Measurements from ENCODE around the gene FAM168B. TPM values are rescaled to one million over a fixed set of nuclear protein-coding genes. Genes with fewer than 3 reads are reported as not detected.

Gene FAM168B
- total RNA-seq, 1 donor from 2014 or later = 154 TPM

DNA sequence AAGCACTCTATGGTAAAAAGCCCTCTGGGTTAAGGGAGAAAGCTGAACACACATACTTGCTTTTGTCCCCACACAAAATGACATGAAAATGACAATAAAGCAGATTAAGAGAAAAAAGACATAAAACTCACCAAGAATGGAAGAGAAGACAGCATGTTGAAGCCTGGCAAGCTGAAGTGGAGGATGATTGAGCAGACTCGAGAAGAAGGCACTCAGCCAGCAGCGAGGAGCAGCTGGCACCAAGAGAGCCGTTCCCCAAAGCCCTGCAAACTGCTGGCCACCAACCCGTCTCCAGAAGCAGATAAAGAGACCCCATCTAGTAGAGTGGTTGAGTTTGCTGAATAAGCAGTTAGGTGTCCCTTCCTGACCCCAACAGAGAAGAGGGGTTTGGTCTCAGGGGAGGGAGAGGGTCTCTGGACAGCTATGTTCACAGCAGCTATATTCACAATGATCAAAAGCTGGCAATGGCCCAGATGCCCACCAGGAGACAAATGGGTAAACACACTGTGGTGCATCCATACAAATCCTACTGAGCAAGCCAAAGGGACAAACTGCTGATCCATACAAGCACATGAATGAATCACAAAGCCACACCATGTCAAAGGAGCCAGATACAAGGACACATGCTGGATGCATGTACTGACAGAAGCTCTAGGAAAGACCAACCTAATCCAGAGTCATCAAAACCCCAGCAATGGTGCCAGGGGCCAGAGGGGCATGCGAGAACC lies 36.9 kb downstream of the FAM168B start:
- DNase-seq (ENCODE audit: low read depth, low spot score) = no peak
- H3K36me3 Mint-ChIP-seq (ENCODE audit: low read depth) = peaks cover 25% of the 10 kb centered on the region
- peaks cover 27% of the 10 kb centered on the region for H3K4me1 Mint-ChIP-seq
- H3K27me3 Mint-ChIP-seq (ENCODE audit: low read depth) = no peaks in the 10 kb centered on the region
- no peak overlapping the region for H3K27ac Mint-ChIP-seq (ENCODE audit: unreplicated experiment)
- TF ChIP-seq, protein P1, sequence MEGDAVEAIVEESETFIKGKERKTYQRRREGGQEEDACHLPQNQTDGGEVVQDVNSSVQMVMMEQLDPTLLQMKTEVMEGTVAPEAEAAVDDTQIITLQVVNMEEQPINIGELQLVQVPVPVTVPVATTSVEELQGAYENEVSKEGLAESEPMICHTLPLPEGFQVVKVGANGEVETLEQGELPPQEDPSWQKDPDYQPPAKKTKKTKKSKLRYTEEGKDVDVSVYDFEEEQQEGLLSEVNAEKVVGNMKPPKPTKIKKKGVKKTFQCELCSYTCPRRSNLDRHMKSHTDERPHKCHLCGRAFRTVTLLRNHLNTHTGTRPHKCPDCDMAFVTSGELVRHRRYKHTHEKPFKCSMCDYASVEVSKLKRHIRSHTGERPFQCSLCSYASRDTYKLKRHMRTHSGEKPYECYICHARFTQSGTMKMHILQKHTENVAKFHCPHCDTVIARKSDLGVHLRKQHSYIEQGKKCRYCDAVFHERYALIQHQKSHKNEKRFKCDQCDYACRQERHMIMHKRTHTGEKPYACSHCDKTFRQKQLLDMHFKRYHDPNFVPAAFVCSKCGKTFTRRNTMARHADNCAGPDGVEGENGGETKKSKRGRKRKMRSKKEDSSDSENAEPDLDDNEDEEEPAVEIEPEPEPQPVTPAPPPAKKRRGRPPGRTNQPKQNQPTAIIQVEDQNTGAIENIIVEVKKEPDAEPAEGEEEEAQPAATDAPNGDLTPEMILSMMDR (conservative IDR thresholded peaks at IDR 0.05) = no peak
- H3K4me3 Mint-ChIP-seq = no peak overlapping the region
- no peaks in the 10 kb centered on the region for H3K9me3 Mint-ChIP-seq

DNA sequence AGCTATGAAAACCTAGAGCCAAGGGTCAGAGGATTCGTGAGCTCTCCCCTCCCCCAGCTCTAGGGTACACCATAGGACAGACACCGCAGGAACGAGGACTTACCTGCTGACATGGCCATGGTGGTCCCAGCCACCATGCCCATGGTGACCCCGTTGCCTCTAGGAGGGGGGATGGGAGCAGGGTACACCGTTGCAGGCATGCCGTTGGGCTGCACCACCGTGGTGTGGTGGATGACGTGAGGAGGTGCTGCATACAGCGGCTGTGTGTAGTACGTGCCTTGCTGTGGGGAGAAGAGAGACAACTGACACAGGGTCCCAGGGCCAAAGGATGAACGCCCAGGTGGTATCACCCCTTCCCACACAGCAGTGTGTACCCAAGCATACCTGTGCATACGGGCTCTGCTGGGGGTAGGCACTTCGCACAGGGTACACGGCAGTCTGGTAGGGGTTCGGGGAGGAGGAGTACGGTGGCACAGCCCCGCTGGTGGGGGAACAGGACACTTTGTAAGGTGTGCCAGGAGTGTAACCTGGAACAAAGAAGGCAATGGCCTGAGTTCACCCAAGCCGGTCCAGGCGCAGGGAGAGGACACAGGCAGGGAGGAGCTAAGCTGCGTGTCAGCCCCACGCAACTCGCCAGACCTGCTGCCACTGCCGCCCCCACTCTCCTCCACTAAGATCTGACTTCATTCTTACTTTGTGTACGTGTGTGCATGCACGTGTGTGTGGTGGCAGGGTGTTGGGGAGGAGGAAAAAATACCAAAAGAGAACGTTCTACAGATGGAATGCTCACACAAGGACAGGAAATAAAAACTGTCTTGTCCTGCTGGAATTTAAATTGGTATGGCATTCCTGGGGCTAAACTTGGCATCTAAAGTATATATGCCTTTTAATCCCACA lies 37.8 kb downstream of the FAM168B start:
- Mint-ChIP-seq H3K27ac (ENCODE audit: unreplicated experiment) (no peak overlapping the region), H3K4me3 (no peak overlapping the region), H3K36me3 (ENCODE audit: low read depth) (peaks cover 25% of the 10 kb centered on the region), H3K9me3 (no peaks in the 10 kb centered on the region), H3K27me3 (ENCODE audit: low read depth) (no peaks in the 10 kb centered on the region), H3K4me1 (peaks cover 21% of the 10 kb centered on the region)
- no peak for DNase-seq (ENCODE audit: low read depth, low spot score)
- TF ChIP-seq, protein P1 (conservative IDR thresholded peaks at IDR 0.05) = no peak

DNA sequence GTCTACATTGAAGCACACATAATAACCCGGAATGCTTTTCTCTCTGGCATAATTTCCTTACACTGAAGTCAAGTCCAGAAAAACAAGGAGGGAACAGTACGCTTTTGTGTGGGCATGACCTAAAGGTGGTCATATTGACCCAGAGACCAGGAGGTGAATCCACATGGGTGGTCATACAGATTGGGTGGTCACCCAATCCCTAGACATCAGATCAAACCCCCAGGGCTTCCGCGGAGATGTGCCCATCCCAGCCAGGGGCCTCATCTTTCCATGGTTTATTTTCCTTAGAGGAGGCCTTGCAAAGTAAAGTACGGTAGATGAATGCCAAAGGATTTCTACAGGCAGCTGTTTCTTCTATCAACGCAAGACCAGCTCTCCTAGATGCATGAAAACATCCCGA lies 38.8 kb downstream of the FAM168B start:
- H3K4me3 Mint-ChIP-seq = no peak overlapping the region
- no peak overlapping the region for H3K27ac Mint-ChIP-seq (ENCODE audit: unreplicated experiment)
- TF ChIP-seq, protein P1 (conservative IDR thresholded peaks at IDR 0.05) = no peak
- peaks cover 20% of the 10 kb centered on the region for H3K4me1 Mint-ChIP-seq
- DNase-seq (ENCODE audit: low read depth, low spot score) = no peak
- peaks cover 25% of the 10 kb centered on the region for H3K36me3 Mint-ChIP-seq (ENCODE audit: low read depth)
- no peaks in the 10 kb centered on the region for H3K27me3 Mint-ChIP-seq (ENCODE audit: low read depth)
- H3K9me3 Mint-ChIP-seq = no peaks in the 10 kb centered on the region

DNA sequence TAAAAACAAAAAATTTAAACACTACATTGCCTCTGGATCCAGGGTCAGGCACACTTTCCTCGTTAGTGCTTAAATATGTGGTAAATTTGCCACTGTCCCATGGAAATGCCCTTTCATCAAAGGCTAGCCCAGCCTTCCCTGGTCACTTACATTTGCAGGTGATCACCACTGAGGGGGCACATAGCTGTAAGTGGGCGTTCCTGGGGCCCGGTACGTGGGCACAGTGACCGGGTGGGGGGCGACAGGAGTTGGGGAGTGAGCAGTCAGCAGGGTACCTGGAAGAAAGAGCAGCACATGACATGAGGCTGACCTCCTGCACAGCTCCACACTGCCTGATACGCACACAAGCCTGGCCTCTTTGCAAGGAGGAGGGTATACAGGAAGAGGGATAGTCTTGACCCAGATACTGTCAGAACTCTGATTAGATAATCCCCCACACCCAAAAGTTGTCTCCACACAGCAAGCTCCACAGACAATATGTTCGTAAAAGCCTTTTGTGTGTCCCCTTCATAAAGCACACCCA lies 40.5 kb downstream of the FAM168B start:
- H3K4me3 Mint-ChIP-seq = no peak overlapping the region
- peaks cover 27% of the 10 kb centered on the region for H3K36me3 Mint-ChIP-seq (ENCODE audit: low read depth)
- H3K27ac Mint-ChIP-seq (ENCODE audit: unreplicated experiment) = no peak overlapping the region
- TF ChIP-seq, protein P1 (conservative IDR thresholded peaks at IDR 0.05) = no peak
- DNase-seq (ENCODE audit: low read depth, low spot score) = no peak
- no peaks in the 10 kb centered on the region for H3K27me3 Mint-ChIP-seq (ENCODE audit: low read depth)
- H3K4me1 Mint-ChIP-seq = peaks cover 4% of the 10 kb centered on the region
- H3K9me3 Mint-ChIP-seq = no peaks in the 10 kb centered on the region

DNA sequence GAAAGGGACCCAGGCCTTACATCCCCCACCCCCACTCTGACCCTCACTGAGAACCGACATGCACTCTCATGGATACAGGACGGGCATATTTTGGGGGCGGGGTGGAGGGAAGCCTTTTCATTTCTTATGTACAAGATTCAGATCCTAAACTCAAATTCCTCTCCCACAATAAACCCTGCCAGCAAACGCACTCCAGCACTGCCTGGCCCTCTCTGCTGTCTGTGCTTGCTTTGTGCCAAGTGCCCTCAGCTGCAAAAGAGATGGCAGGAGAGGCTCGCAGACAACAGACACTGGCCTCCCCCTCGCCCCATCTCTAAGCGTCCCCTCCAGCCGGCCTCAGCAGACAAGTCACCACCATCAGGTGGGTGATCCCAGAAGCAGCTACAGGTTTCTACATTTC lies 42.4 kb downstream of the FAM168B start:
- no peaks in the 10 kb centered on the region for H3K9me3 Mint-ChIP-seq
- peaks cover under 1% of the 10 kb centered on the region for H3K4me1 Mint-ChIP-seq
- TF ChIP-seq, protein P1 (conservative IDR thresholded peaks at IDR 0.05) = no peak
- H3K27me3 Mint-ChIP-seq (ENCODE audit: low read depth) = no peaks in the 10 kb centered on the region
- no peak overlapping the region for H3K4me3 Mint-ChIP-seq
- no peak for DNase-seq (ENCODE audit: low read depth, low spot score)
- H3K36me3 Mint-ChIP-seq (ENCODE audit: low read depth) = peaks cover 22% of the 10 kb centered on the region
- no peak overlapping the region for H3K27ac Mint-ChIP-seq (ENCODE audit: unreplicated experiment)
